Stimulated activated CD8-positive, alpha-beta memory T cell treated with anti-CD3 and anti-CD28 coated beads, Interleukin-7, amount 100 ng/mL, for 48 hours (primary cell): ENCODE results near the gene ERG.

ENCODE experiments used
- DNase-seq, 2 donors: peaks; one replicate each; pipeline ENCODE4 v3.0.0-alpha.2; 2020; ENCODE audit warnings: low read depth in 1 of 2; ENCODE audit errors: extremely low read depth in 1 of 2

ERG gene

DNA sequence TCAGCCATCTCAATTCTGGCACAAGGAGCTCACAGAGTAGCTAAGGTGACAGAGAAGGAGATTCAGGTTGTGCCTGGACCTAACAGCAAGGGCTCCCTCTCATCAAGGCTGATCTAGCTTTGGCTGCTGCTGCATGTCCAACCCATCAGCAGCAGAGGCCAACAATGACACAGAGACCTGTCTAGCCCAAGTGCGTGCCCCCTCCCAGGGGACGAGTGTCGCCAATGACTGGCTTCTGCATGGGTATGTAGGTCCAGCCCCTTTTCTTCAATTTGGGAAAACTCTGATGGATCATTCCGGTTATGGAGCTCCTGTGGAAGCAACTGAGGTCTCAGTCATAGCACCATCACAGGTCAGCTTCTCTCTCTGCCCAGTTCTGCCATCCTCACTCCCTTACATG, 158.1 kb downstream of the ERG start:
- no peak for DNase-seq

GRCh38 chr21:38337793-38338192, 160.5 kb downstream of the ERG start:
- no peak for DNase-seq

DNA sequence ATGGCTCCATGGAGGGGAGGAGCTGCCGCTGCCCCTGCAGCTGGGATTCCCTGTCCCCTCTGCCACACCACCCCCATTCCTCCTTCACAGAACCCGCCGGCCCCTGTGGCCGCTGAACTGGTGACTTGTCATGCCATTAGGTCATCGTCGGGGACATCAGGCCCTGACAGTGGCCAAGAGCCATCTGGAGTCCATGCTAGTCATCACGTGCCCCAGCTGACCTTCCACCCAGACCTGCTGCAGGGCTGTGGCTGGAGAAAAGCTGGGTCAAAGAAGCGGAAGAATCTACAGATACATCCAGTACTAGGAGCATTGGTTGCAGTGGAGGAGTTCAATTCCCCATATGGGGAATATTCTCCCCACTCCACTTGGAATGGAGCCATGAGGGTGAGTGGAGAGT, 163.4 kb downstream of the ERG start:
- no peak for DNase-seq

DNA sequence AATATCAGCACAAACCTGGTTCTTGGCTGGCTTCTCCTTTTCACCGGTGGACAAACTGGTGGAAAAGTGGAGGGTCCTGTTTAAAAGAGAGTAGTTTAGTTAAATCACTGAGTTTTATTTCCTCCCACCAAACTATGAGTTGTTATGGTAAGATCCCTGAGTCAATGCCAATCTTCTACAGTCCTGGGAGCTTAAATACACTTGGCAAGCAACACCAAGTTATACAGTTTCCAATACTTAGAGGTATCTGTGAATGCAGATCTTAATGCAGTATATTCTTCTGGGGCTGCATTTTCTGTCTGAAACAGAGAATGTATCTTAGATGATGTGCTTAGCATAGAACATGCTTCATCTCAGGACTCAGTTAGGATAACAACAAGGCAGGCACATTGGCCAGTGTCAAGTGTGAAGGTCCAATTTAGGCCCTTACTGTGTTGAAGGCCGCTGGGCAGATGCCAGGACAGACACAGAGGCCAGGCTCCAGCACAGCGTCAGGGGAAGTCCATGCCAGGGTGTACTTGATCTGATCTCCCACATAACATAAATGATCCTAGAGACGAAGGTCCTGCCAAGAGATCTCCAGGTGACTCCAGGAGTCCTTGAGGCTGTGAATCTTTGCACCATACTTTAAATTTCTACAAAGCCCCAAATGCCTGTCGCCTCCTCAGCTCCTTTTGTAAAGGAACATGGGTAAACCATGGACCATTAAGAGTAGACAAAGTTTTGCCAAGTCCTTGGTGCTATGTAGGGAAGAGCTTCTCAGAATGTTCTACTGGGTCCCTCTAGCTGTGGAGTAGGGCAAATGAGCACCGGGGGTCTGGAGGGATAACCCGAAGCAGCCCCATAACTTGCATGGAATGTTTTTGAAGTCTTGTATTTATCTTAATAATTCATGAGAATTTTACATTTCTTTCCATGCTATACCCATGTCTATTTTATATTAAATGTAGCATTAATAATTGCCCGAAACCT, 164.7 kb downstream of the ERG start:
- no peak for DNase-seq

GRCh38 chr21:38330666-38331065, 167.6 kb downstream of the ERG start:
- DNase-seq: no peak
